Endodermal cell (in vitro differentiated cells): ENCODE data around the gene GRIK3. TPM values are rescaled to one million over a fixed set of nuclear protein-coding genes. Genes with fewer than 3 reads are reported as not detected.

Experiments used
- DNase-seq: peaks from one replicate; pipeline ENCODE4 v3.0.0-alpha.2; 2017
- H3K27ac ChIP-seq: 2 replicates; pipeline ENCODE4 v1.5.1; 2013; ENCODE audit warnings: mild to moderate bottlenecking, low read depth, low read length, moderate library complexity
- H3K27me3 ChIP-seq: 2 replicates; pipeline ENCODE4 v1.6.1; 2013; ENCODE audit warnings: mild to moderate bottlenecking, low read length, moderate library complexity; ENCODE audit not compliant: insufficient read depth, control insufficient read depth, poor library complexity, severe bottlenecking
- H3K36me3 ChIP-seq: 2 replicates; pipeline ENCODE4 v1.7.0; 2013; ENCODE audit warnings: mild to moderate bottlenecking, low read length, moderate library complexity; ENCODE audit not compliant: control insufficient read depth, insufficient read depth
- H3K4me1 ChIP-seq: one replicate; pipeline ENCODE4 v1.7.0; 2013; ENCODE audit warnings: low read length; ENCODE audit not compliant: control insufficient read depth, insufficient read depth
- H3K4me3 ChIP-seq: 2 replicates; pipeline ENCODE4 v1.5.1; 2013; ENCODE audit warnings: mild to moderate bottlenecking, low read length, moderate library complexity
- H3K9ac ChIP-seq: 2 replicates; pipeline ENCODE4 v1.6.1; 2013; ENCODE audit warnings: mild to moderate bottlenecking, low read length, moderate library complexity; ENCODE audit not compliant: poor library complexity, severe bottlenecking; ENCODE audit errors: extremely low read depth
- H3K9me3 ChIP-seq: 2 replicates; pipeline ENCODE4 v1.6.1; 2013; ENCODE audit warnings: mild to moderate bottlenecking, low read length, moderate library complexity; ENCODE audit not compliant: control insufficient read depth
- H3K27ac Mint-ChIP-seq: 2 replicates; pipeline ENCODE4 v1.8.0; 2020; ENCODE audit warnings: mixed read lengths
- H3K27me3 Mint-ChIP-seq: 2 replicates; pipeline ENCODE4 v1.8.0; 2021; ENCODE audit warnings: mild to moderate bottlenecking, mixed read lengths; ENCODE audit not compliant: insufficient read depth
- H3K36me3 Mint-ChIP-seq: 2 replicates; pipeline ENCODE4 v1.8.0; 2020; ENCODE audit warnings: low read depth, mixed read lengths
- H3K4me1 Mint-ChIP-seq: 2 replicates; pipeline ENCODE4 v1.8.0; 2020; ENCODE audit warnings: mixed read lengths
- H3K4me3 Mint-ChIP-seq: 2 replicates; pipeline ENCODE4 v1.8.0; 2020; ENCODE audit warnings: mild to moderate bottlenecking, moderate library complexity, mixed read lengths
- H3K9me3 Mint-ChIP-seq: 2 replicates; pipeline ENCODE4 v1.8.0; 2020; ENCODE audit warnings: mild to moderate bottlenecking, mixed read lengths
- WGBS, 2 experiments: methylation state at CpG; one replicate each; pipeline versions ENCODE4 v1.1.5 to v1.1.7; 2013; ENCODE audit warnings: missing lambda C conversion rate in 2 of 2, mixed read lengths in 1 of 2; ENCODE audit not compliant: insufficient coverage in 1 of 2, insufficient read length in 1 of 2; 5-methylcytosine and 5-hydroxymethylcytosine counted together
- total RNA-seq, 2 donors: library from RNA; stranded (reverse); fragmentation: NEBNext Ultra II Directional in 1 of 2; extraction: Animal tissue kit (Norgen Biotek cat#: 25700) in 1 of 2; gene quantifications; 2 replicates in 1 of 2; 3 replicates in 1 of 2; pipeline ENCODE4 v1.2.1, GENCODE V29; 2021
- TF ChIP-seq, protein P1 (sequence below): fragments of 200-600 bp; sonication (generic); conservative IDR thresholded peaks from 2 replicates; pipeline ENCODE4 v1.5.0; 2021; ENCODE audit warnings: antibody characterized with exemption, mild to moderate bottlenecking

The GRIK3 gene
- total RNA-seq, 2 donors from 2014 or later, result 13.4 to 32.4 TPM

DNA sequence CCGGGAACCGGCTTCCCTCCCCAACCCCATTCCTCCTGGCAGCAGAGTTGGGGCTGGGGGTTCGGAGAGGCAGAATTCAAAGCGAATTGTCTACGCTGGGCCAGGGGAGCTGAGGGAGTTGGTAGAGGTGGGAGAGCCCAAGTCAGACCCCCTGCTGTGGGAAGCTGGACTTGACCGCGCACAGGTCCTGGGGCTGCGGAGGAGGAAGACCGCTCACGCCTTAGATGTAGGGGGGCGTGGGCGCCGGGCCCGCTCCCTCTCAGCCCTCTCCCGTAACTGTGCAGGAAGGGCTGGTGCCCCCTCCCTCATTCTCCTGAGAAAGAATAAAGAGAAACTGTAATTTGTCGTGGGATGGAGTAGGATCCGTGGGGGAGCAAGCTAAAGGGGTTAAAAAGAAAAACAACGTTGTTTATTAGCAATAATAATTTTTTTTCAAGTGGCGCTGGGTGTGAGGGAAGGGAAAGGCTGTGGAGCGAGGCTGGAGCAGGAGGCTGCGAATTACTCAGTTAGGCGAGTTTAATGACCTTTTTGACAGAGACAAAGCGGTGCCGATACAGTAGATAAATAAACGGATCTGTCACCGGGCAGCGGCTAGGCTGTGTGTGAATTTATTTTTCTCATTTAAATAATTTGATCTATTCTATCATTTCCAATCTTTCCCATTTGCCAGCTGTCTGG, 838 bp upstream of the GRIK3 start:
- no peaks in the 10 kb centered on the region for H3K36me3 Mint-ChIP-seq
- H3K36me3 ChIP-seq, result no peaks in the 10 kb centered on the region
- peak overlapping the region; percentile 65 for H3K4me3 ChIP-seq
- H3K27me3 ChIP-seq, result peaks cover 82% of the 10 kb centered on the region
- no peak overlapping the region for H3K27ac Mint-ChIP-seq
- TF ChIP-seq, protein P1, sequence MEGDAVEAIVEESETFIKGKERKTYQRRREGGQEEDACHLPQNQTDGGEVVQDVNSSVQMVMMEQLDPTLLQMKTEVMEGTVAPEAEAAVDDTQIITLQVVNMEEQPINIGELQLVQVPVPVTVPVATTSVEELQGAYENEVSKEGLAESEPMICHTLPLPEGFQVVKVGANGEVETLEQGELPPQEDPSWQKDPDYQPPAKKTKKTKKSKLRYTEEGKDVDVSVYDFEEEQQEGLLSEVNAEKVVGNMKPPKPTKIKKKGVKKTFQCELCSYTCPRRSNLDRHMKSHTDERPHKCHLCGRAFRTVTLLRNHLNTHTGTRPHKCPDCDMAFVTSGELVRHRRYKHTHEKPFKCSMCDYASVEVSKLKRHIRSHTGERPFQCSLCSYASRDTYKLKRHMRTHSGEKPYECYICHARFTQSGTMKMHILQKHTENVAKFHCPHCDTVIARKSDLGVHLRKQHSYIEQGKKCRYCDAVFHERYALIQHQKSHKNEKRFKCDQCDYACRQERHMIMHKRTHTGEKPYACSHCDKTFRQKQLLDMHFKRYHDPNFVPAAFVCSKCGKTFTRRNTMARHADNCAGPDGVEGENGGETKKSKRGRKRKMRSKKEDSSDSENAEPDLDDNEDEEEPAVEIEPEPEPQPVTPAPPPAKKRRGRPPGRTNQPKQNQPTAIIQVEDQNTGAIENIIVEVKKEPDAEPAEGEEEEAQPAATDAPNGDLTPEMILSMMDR, result no peak
- no peaks in the 10 kb centered on the region for H3K9me3 Mint-ChIP-seq
- H3K27ac ChIP-seq, result peak overlapping the region; percentile 12
- H3K4me1 ChIP-seq, result peaks cover 4% of the 10 kb centered on the region
- no peaks in the 10 kb centered on the region for H3K9me3 ChIP-seq
- peaks cover 19% of the 10 kb centered on the region for H3K4me1 Mint-ChIP-seq
- peak overlapping the region; percentile 52 for H3K4me3 Mint-ChIP-seq
- no peak overlapping the region for H3K9ac ChIP-seq
- H3K27me3 Mint-ChIP-seq, result peaks cover 88% of the 10 kb centered on the region
- 4 to 7% methylated on average over 8 to 25 of the region's 27 CpGs for WGBS, 2 experiments
- peak; percentile 79 for DNase-seq

DNA sequence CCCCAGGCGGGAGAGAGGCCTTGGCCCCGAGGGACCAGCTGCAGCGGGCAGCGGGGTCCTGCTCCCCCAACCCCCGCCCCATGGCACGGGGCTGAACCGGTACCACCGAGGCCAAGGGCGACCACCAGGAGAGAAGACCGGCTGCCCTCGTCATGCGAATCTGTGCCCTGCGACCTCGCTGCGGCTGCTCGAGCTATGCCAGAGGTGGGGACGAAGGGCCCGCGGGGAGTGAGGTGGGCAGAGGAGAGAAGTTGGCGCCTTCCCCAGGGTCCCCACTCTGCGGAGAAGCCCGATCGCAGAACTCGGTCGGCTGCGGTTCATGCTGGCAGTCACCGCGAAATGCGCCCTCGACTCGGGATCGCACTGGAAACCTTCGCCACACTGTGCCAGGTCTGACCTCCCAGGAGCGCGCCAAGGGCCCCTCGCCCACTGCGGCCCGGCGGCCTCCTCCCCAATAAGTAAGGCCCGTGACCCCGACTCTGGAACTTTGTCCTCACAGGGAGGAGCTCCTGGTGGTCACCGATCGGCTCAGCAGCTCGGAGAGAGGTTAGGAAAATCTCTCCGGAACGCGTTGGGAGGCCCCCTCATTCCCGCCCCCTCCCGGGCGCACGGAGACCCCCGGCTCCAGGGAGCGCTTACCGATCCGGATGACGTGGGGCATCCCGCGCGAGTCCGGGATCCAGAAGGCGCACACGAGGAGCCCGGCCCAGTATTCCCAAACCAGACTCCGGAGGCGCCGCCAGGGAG, 787 bp downstream of the GRIK3 start:
- H3K36me3 ChIP-seq, result no peaks in the 10 kb centered on the region
- peaks cover 81% of the 10 kb centered on the region for H3K27me3 ChIP-seq
- H3K9ac ChIP-seq, result peak overlapping the region; percentile 33
- H3K4me3 ChIP-seq, result peak overlapping the region; percentile 80
- H3K4me1 ChIP-seq, result peaks cover 12% of the 10 kb centered on the region
- 0 to 1% methylated on average over 24 to 66 of the region's 66 CpGs for WGBS, 2 experiments
- Mint-ChIP-seq H3K4me1 (peaks cover 25% of the 10 kb centered on the region), H3K36me3 (no peaks in the 10 kb centered on the region), H3K4me3 (peak overlapping the region; percentile 61), H3K27me3 (peaks cover 90% of the 10 kb centered on the region), H3K9me3 (no peaks in the 10 kb centered on the region), H3K27ac (no peak overlapping the region)
- TF ChIP-seq, protein P1, result peak; percentile 47
- H3K9me3 ChIP-seq, result no peaks in the 10 kb centered on the region
- peak; percentile 77 for DNase-seq
- H3K27ac ChIP-seq, result no peak overlapping the region

DNA sequence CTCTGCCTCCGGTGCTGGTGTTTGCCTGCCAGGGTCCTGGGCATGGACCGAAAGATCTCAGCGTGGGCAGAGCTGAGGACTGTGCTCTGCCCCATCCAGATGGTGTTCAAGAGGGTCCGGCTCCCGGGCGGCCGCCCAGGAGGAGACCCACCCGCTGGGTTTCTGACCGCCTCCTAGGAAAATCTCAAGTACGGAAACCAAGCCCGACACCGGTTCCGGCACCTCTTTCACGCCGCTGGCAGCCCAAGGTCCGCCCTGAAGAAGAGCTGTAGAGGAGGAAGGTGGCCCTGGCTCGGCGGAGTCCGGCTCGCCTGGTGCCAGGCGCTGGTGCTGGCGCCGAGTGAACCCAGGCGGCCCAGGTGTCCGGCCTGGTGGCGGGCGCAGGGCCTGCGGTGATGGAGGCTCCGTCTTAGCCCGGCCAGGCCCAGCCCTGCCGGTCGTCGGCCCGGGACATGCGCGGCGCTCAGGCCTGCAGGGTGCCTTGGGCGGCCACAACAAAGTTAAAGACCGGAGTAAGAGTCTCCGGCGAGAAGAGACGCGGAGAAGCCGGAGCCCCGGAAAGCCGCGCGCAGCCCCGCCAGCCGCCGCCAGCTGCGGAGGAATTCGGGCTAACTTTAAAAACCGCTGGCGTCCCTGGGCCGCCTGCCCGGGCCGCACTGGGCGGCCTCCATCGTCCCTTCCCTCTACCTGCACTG, 1.5 kb downstream of the GRIK3 start:
- H3K27me3 ChIP-seq, result peaks cover 79% of the 10 kb centered on the region
- WGBS, 2 experiments, result 2 to 4% methylated on average over 10 to 60 of the region's 60 CpGs
- H3K9ac ChIP-seq, result peak overlapping the region; percentile 33
- H3K36me3 ChIP-seq, result no peaks in the 10 kb centered on the region
- H3K27me3 Mint-ChIP-seq, result peaks cover 87% of the 10 kb centered on the region
- H3K9me3 Mint-ChIP-seq, result no peaks in the 10 kb centered on the region
- H3K27ac ChIP-seq, result no peak overlapping the region
- H3K4me1 Mint-ChIP-seq, result peaks cover 21% of the 10 kb centered on the region
- peak; percentile 81 for DNase-seq
- peak overlapping the region; percentile 61 for H3K4me3 Mint-ChIP-seq
- TF ChIP-seq, protein P1, result no peak
- no peaks in the 10 kb centered on the region for H3K36me3 Mint-ChIP-seq
- peak overlapping the region; percentile 80 for H3K4me3 ChIP-seq
- peaks cover 12% of the 10 kb centered on the region for H3K4me1 ChIP-seq
- no peaks in the 10 kb centered on the region for H3K9me3 ChIP-seq
- H3K27ac Mint-ChIP-seq, result no peak overlapping the region
